Neural crest cell (in vitro differentiated cells): ENCODE data around the gene DLG4. TPM values are rescaled to one million over a fixed set of nuclear protein-coding genes. Genes with fewer than 3 reads are reported as not detected.
A peak's percentile ranks its signal among the peaks of the same experiment; 100 is the strongest.
"Not testable (repeated sequence)": the region's sequence is repeated elsewhere in the genome, so short reads cannot be mapped to it uniquely, and the experiment has no call there.

ENCODE experiments used
- DNase-seq: peaks from one replicate; pipeline ENCODE4 v3.0.0; 2021; ENCODE audit warnings: low read depth, mixed read lengths, low spot score
- H3K27ac Mint-ChIP-seq: one replicate; pipeline ENCODE4 v1.8.0; 2021; ENCODE audit warnings: mild to moderate bottlenecking, mixed read lengths; ENCODE audit not compliant: unreplicated experiment
- H3K27me3 Mint-ChIP-seq: 2 replicates; pipeline ENCODE4 v1.8.0; 2021; ENCODE audit warnings: low read depth, mild to moderate bottlenecking, mixed read lengths
- H3K36me3 Mint-ChIP-seq: 2 replicates; pipeline ENCODE4 v1.8.0; 2021; ENCODE audit warnings: low read depth, mild to moderate bottlenecking, mixed read lengths
- H3K4me1 Mint-ChIP-seq: 2 replicates; pipeline ENCODE4 v1.8.0; 2021; ENCODE audit warnings: mixed read lengths
- H3K4me3 Mint-ChIP-seq: one replicate; pipeline ENCODE4 v1.8.0; 2021; ENCODE audit warnings: mild to moderate bottlenecking, mixed read lengths
- H3K9me3 Mint-ChIP-seq: 2 replicates; pipeline ENCODE4 v1.8.0; 2021; ENCODE audit warnings: mixed read lengths
- CTCF ChIP-seq: fragments of 200-600 bp; sonication (generic); conservative IDR thresholded peaks from 2 replicates; pipeline ENCODE4 v1.5.0; 2021; ENCODE audit warnings: antibody characterized with exemption, mild to moderate bottlenecking
- total RNA-seq: library from RNA; stranded (reverse); gene quantifications from 2 replicates; pipeline ENCODE4 v1.2.1, GENCODE V29; 2021

The DLG4 gene
- total RNA-seq, 1 donor from 2014 or later: 51.4 TPM

- Mint-ChIP-seq H3K27ac (no peak overlapping the region), H3K27me3 (no peaks in the 10 kb centered on the region), H3K36me3 (peaks cover 6% of the 10 kb centered on the region), H3K9me3 (no peaks in the 10 kb centered on the region), H3K4me3 (no peak overlapping the region), H3K4me1 (peaks cover 6% of the 10 kb centered on the region)
- no peak for DNase-seq
- no peak for TF ChIP-seq CTCF
Measured at GRCh38 chr17:7190276-7190917, 29.2 kb downstream of the DLG4 start.

GRCh38 chr17:7186241-7186640 is 33.4 kb downstream of the DLG4 start:
- Mint-ChIP-seq H3K27ac (peak overlapping the region; percentile 70), H3K27me3 (no peaks in the 10 kb centered on the region), H3K4me3 (peak overlapping the region; percentile 32), H3K9me3 (no peaks in the 10 kb centered on the region), H3K4me1 (peaks cover 6% of the 10 kb centered on the region), H3K36me3 (peaks cover 6% of the 10 kb centered on the region)
- DNase-seq: no peak
- peak; percentile 44 for TF ChIP-seq CTCF

- Mint-ChIP-seq H3K9me3 (no peaks in the 10 kb centered on the region), H3K27me3 (no peaks in the 10 kb centered on the region), H3K4me3 (no peak overlapping the region), H3K27ac (no peak overlapping the region), H3K4me1 (peaks cover 6% of the 10 kb centered on the region), H3K36me3 (peaks cover 6% of the 10 kb centered on the region)
- DNase-seq: no peak
- no peak for TF ChIP-seq CTCF
Measured at GRCh38 chr17:7184647-7185046, 35.0 kb downstream of the DLG4 start.

- H3K27ac Mint-ChIP-seq: peak overlapping the region; percentile 61
- H3K4me1 Mint-ChIP-seq: peaks cover 6% of the 10 kb centered on the region
- DNase-seq: no peak
- TF ChIP-seq CTCF: no peak
- H3K4me3 Mint-ChIP-seq: no peak overlapping the region
- peaks cover 6% of the 10 kb centered on the region for H3K36me3 Mint-ChIP-seq
- no peaks in the 10 kb centered on the region for H3K9me3 Mint-ChIP-seq
- no peaks in the 10 kb centered on the region for H3K27me3 Mint-ChIP-seq
Measured at GRCh38 chr17:7184091-7184488, 35.5 kb downstream of the DLG4 start.

GRCh38 chr17:7183433-7184090 is 36.1 kb downstream of the DLG4 start:
- Mint-ChIP-seq H3K4me3 (no peak overlapping the region), H3K27ac (peak overlapping the region; percentile 61), H3K27me3 (no peaks in the 10 kb centered on the region), H3K4me1 (peaks cover 6% of the 10 kb centered on the region), H3K36me3 (peaks cover 6% of the 10 kb centered on the region), H3K9me3 (no peaks in the 10 kb centered on the region)
- TF ChIP-seq CTCF: no peak
- DNase-seq: no peak

GRCh38 chr17:7182101-7182500 is 37.5 kb downstream of the DLG4 start:
- not testable (repeated sequence) for H3K36me3 Mint-ChIP-seq, H3K4me3 Mint-ChIP-seq, H3K4me1 Mint-ChIP-seq, H3K27me3 Mint-ChIP-seq, H3K27ac Mint-ChIP-seq, H3K9me3 Mint-ChIP-seq, DNase-seq
